GM19324 (cell line): ENCODE results near the gene TCERG1L.
"Not testable (repeated sequence)": the region's sequence is repeated elsewhere in the genome, so short reads cannot be mapped to it uniquely, and the experiment has no call there.

Source experiments
- ATAC-seq: cut with Tn5 transposase; IDR thresholded peaks from one replicate; pipeline ENCODE4 v1.9.1; 2021; ENCODE audit warnings: mild to moderate bottlenecking, moderate library complexity; ENCODE audit not compliant: unreplicated experiment, low FRiP score

The TCERG1L gene

GRCh38 chr10:131154306-131155025, 157.1 kb downstream of the TCERG1L start:
- ATAC-seq: no peak

- not testable (repeated sequence) for ATAC-seq
These were observed 159.1 kb downstream of the TCERG1L start for GRCh38 chr10:131152456-131152855.

DNA sequence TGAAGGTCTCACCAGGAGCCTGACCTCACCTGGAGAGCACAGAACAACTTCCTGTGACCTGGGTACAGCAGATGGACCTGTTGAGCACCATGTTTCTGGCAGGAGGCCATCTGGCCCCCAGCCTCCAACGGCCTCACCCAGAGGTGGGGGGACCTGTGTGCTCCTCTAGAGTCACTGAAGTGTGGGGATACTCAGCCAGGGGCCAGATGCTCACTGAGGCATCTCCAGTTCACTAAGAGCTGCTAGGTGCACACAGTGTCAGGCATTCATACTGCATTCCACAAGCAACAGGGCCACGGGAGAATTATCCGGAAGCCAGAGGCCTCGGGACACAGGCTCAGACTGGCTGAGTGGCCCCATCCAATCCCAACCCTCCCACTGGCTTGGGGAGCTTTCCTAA, 161.4 kb downstream of the TCERG1L start:
- no peak for ATAC-seq

DNA sequence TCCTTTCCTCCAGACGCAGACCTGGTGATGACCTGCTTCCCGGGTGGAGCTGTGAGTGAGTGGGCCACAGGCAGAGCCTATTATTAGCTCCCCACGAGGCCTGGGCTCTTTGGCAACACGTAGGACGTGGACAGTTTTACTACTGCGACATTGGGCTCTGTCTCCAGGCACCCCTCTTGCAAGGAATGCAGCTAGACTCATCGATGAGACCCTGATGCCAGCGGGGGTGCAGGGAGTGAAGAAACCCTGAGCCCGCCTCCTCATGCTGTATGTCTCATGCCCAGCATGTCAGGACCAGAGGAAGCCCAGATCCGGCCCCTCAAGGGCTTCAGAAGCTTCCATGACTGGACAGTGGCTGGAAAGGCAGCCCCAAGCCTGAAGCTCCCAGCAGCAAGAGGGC, 161.9 kb downstream of the TCERG1L start:
- no peak for ATAC-seq

DNA sequence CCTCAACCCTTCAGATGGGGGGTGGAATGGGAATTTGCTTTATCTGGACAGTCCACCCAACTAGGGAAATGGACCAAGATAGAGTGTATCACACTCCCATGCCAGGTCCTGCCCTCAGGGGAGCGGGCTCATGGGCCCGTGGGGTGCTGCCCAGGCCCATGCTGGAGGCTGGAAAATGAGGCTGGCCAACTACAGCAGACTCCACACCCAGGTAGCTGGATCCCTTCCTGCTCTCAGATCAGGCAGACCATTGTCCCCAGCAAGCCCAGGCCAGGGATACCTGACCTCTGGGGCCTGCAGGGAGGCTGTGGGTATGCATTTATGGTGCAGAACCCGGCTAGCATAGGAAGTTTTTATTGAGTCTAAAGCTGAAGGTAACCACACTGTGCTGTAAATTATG, 162.4 kb downstream of the TCERG1L start:
- no peak for ATAC-seq

DNA sequence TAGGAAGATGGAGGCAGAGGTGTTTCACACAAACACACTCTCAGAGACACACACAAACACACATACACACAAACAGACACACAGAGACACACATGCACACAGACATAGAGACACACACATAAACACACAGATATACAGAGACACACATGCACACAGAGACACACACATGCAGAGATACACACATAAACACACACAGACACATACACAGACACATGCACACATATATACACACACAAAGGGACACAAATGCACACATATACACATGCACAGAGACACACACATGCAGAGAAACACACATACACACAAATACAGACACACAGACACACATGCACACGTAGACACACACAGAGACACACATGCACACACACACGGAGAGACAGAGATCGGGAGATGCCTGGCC, 163.3 kb downstream of the TCERG1L start:
- ATAC-seq: no peak

DNA sequence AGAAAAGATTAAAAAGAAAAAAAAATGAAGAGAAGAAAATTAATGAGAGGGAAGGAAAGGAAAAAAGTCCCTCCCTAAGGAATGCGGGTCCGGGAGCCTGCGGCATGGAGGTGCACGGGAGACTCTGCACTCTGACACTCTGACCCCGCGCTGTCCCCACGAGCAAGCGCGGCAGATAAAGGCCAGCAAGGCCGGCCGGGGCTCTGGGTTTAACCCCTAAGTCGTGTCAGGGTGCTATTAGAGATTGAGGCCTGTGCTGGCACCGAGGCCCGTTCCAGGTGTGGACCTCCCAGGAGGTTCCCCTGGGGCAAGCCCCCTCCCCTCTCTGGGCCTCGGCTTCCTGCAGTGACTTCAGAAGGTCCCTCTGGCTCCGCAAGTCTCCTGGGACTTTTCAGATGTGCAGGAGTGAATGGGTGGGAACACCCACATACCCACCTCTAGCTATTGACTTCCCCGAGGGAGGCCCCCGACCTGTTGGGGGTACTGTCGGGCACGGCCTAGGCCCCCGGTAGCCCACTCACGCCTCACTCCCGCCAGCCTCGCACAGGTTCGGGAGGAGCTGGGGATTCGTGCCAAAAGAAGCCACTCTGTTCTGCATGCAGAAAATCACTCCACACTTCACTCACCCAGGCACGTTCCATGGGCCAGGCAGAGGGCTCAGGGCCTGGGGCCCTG, 164.1 kb downstream of the TCERG1L start:
- no peak for ATAC-seq

DNA sequence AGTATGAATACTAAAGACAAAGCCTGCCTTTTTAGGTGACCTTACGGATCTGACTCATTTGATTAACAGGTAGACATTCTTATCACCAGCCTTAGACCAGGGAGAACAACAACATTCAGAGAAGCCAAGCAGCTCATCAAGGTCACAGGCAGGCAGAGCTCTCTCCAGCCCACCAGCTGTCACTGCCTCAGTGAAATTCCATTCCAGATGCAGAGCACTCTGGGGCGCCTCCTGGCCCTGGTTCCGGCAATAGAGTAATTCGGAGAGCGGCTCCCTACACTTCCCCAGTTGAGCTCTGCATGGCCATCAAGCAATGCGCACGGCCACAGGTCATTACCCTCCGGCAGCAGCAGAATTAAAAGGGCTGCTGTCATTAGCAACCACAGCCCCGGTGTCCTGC, 164.7 kb downstream of the TCERG1L start:
- ATAC-seq: no peak

GRCh38 chr10:131145756-131146155, 165.8 kb downstream of the TCERG1L start:
- ATAC-seq: no peak

- no peak for ATAC-seq
These were observed 166.7 kb downstream of the TCERG1L start for GRCh38 chr10:131144711-131145375.

- ATAC-seq: no peak
These were observed 167.3 kb downstream of the TCERG1L start for GRCh38 chr10:131144196-131144595.

GRCh38 chr10:131143425-131144165, 167.9 kb downstream of the TCERG1L start:
- ATAC-seq: no peak

GRCh38 chr10:131142517-131143380, 168.8 kb downstream of the TCERG1L start:
- no peak for ATAC-seq

- ATAC-seq: no peak
These were observed 169.6 kb downstream of the TCERG1L start for GRCh38 chr10:131141645-131142516.

- no peak for ATAC-seq
These were observed 170.3 kb downstream of the TCERG1L start for GRCh38 chr10:131141207-131141606.

DNA sequence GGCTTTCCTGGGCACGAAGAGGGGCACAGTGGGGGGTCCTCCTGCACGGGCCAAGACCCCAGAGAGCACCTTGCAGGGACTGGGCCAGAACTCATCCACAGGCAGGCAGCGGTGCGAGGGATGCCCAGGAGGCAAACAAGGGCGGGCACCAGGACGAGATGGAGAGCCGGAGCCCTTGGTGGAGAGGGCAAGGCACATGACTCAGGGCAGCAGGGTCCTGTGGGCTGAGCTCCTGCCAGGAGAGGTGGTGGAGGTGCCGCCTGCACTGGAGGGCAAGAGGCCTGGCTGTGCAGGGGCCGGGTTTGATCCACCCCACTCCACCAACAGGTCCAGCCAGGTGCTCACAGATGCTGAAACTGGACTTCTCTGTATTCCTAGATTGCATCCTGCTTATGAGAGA, 170.9 kb downstream of the TCERG1L start:
- ATAC-seq: no peak

- no peak for ATAC-seq
These were observed 174.3 kb downstream of the TCERG1L start for GRCh38 chr10:131137223-131137622.

DNA sequence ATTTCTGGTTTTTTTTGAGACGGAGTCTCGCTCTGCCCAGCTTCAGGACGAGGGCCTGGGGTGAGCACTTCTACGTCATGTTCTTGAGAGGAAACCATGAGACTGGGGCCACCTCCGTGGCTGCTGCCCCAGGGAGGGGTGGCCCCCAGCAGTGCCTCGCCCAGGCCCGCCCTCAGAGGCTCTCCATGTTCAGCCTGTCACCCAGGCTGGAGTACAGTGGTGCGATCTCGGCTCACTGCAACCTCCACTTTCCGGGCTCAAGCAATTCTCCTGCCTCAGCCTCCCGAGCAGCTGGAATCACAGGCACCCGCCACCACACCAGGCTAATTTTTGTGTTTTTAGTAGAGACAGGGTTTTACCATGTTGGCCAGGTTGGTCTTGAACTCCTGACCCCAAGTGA, 175.2 kb downstream of the TCERG1L start:
- not testable (repeated sequence) for ATAC-seq

- ATAC-seq: no peak
These were observed 175.8 kb downstream of the TCERG1L start for GRCh38 chr10:131135716-131136115.
